HG03432 (cell line): ENCODE measurements around the gene FGGY.
A peak's percentile ranks its signal among the peaks of the same experiment; 100 is the strongest.
"Not testable (repeated sequence)": the region's sequence is repeated elsewhere in the genome, so short reads cannot be mapped to it uniquely, and the experiment has no call there.

Source experiments
- ATAC-seq: cut with Tn5 transposase; IDR thresholded peaks from one replicate; pipeline ENCODE4 v1.9.1; 2021; ENCODE audit warnings: mild to moderate bottlenecking, moderate library complexity; ENCODE audit not compliant: unreplicated experiment

The FGGY gene

GRCh38 chr1:59716832-59717231 is 419.9 kb downstream of the FGGY start:
- ATAC-seq: no peak

- ATAC-seq: no peak
Measured at GRCh38 chr1:59718064-59718988, 421.4 kb downstream of the FGGY start.

DNA sequence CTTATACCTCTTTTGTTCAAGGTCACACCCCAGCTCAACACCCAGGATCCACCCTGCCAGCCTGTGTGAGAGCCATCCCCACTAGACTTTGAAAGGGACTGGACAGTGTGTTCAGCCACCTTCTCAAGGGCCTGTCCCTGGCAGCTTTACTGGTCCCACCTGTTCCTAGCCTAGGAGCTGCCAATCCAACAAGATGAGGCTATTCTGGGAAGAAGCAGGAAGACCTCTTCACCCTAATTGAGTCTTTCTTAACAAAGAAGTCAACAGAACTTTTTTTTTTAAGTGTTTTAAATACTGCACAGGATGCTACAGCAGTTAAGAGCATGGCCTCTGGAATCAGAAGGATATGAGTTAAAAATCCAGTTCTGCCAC is 422.1 kb downstream of the FGGY start:
- ATAC-seq: no peak

GRCh38 chr1:59720326-59721115 is 423.6 kb downstream of the FGGY start:
- ATAC-seq: no peak

- ATAC-seq: no peak
Measured at GRCh38 chr1:59730302-59730701, 433.4 kb downstream of the FGGY start.

- ATAC-seq: peak; percentile 60
Measured at GRCh38 chr1:59730759-59731478, 434.0 kb downstream of the FGGY start.

- ATAC-seq: no peak
Measured at GRCh38 chr1:59731591-59731990, 434.7 kb downstream of the FGGY start.

GRCh38 chr1:59732214-59732955 is 435.5 kb downstream of the FGGY start:
- ATAC-seq: no peak

DNA sequence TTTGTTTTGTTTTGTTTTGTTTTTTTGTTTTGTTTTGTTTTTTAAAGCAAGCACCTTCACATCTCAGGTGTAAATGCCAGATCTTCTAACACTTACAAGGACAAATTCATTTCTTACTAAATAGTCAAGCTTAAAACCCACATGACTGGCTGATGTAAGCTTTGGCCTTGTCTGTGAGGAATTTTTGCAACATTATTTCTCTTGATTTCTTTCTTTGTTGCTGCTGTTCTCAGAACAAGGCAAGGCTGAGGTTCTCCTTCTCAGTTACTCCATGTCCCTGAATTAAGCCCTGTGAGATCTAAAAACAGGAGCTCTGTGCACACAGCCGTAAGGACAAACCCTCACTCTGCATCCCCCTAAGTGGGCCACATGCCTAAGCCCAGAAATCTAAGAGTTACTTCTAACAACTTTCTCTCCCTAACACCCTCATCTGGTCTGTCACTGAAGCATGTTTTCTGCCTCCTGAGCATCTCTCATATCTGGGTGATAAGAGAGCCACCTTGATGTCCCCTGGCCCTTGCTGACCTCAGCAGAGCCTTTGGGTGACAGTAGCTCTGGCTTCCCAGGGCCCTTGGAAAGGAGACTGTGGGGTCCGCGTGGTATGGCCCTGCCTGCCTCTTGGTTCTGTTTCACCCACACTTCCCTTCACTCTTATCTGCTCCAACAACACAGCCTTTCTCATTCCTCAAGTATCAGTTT is 436.7 kb downstream of the FGGY start:
- ATAC-seq: no peak

- ATAC-seq: not testable (repeated sequence)
Measured at GRCh38 chr1:59735927-59736326, 439.0 kb downstream of the FGGY start.

DNA sequence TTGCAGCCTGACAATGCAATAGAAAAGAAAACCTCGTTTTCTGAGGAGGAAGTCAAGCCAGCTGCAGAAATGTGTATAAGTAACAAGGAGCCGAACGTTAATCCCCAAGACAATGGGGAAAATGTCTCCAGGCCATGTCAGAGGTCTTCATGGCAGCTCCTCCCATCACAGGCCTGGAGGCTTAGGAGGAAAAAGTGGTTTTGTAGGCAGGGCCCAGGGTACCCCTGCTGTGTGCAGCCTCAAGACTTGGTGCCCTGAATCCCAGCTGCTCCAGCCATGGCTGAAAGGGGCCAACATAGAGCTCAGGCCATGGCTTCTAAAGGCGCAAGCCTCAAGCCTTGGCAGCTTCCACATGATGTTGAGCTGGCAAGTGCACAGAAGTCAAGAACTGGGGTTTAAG is 439.9 kb downstream of the FGGY start:
- ATAC-seq: no peak

- ATAC-seq: no peak
Measured at GRCh38 chr1:59737638-59738037, 440.7 kb downstream of the FGGY start.

DNA sequence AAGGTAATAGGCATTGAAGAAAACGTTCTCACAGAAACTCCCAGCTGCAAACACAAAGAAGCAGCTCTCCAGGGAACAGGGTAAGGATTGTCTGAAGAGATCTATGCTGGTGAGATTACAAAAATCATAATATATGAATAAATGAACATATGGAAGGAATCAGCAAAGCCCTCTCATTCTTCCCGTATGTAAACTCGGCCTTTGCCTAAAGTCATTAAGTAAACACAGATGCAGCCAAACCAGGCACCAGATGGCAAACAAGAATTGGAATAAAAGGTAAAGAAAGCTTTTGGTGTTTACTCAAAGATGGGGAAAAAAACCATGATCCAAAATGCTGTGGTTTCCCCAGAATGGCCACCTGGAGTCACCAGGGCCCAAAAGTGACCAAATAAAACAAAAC is 441.3 kb downstream of the FGGY start:
- no peak for ATAC-seq

GRCh38 chr1:59738591-59739015 is 441.7 kb downstream of the FGGY start:
- ATAC-seq: no peak

DNA sequence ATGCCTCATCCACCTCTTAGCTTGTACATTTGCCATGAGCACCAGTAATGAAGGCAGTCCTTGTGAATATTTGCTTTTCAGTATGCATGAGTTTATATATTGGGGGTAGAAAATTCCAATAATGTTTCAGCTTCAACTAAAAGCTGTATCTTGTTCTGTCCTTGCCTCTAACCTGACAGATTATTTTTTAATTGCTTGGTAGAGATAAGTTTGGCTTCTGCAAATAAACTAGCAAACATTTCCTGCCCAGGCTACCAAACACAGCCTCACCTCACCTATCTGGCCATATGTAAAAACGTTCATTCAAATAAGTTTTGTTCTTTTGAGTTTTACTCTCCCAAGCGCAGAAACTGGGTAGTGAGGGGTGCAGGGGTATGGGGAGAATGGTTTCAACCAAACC is 442.2 kb downstream of the FGGY start:
- ATAC-seq: no peak

DNA sequence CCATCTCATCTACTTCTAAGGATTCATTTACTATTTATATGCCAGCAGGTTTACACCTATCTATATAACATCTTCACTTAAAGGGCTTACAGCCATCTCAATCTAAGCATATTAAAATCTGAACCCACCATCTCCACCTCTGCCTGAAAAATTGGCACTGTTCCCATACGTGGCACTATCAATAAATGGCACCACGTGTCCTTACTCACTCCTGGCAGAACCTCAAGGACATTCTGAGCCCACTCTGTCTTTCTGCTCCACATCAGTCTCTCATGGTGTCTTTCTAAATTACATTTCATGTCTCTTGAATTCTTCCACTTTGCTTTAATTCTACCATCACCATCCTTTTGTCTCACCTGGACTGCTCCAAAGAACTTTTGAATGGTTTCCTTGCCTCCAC is 445.6 kb downstream of the FGGY start:
- ATAC-seq: no peak

DNA sequence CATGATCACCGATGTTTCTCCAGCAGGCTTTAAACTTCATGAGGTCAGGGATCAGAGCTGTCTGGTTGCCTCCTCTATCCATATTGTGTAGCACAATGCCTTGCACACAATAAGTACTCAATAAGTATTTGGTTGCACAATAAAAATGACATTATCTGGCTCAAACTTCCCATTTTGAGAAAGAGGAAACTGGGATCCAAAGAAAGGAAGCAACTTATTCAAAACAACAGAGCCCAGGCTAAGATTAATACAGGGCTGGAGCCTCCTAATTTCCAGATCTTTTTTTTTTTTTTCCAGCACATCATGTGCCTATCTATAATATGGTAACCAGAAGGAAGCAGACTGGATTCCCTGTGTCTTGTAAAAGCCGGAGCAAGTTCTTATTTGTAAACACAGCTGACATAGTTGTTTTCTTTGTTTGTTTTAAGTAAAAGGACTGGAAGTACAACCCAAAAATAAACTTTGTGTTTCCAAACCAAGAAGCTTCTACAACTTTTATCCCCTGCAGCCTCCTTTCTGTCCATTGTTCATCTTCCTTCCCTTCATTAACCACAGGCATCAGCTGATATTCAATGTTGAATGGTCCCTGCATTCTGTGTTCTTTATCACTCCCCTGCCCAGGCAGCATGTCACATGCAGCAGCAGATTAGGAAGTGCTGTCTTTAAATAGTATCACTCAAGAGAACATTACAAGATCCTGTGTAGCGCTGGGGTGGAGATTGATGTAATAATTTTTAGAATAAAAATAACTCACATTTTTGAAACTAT is 446.6 kb downstream of the FGGY start:
- ATAC-seq: no peak

- no peak for ATAC-seq
Measured at GRCh38 chr1:59747420-59748024, 450.6 kb downstream of the FGGY start.

DNA sequence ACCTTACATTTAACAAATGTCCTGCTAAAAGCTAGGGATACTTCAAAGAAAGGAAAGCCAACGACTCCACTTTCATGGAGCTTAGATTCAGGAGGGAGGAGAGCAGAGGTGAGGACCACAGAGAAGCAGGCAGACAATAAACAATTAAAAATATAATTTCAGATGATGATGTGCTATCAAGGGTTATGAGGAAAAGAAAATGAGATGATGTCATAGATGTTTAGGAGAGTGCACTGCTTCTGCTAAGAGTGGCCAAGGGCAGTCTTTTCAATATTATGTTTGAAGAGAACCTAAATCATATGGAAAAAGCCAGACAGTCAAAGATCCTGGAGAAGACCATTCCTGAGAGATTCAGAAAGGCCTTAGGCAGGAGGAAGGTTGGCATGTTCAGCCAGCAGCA is 451.2 kb downstream of the FGGY start:
- ATAC-seq: no peak
